Measurements from ENCODE around the gene TPCN2.

TPCN2 gene

GRCh38 chr11:69032833-69033232 lies 15.9 kb upstream of the TPCN2 start:
- 94% methylated on average over 7 of the region's 7 CpGs for WGBS (ENCODE audit: insufficient coverage)
- H3K4me3 ChIP-seq (ENCODE audit: control insufficient read depth in 1 of 7, extremely low read depth in 1 of 7, insufficient read depth in 4 of 7, low read depth in 2 of 7, low read length in 6 of 7) = no peak overlapping the region
- peaks cover 0 to 5% (median 0%) of the 10 kb centered on the region in 5 experiments for H3K27me3 ChIP-seq (replicated peaks in 2 of 5; ENCODE audit: control insufficient read depth in 4 of 5, insufficient read depth in 5 of 5, low read length in 4 of 5)
- CTCF ChIA-PET = interaction anchor here (1.2 kb wide), 2 partner anchors 11 to 12 kb away, joined by 3 to 4 read pairs; no protein-coding TSS in a partner anchor
- H3K27ac ChIP-seq (ENCODE audit: insufficient read depth in 1 of 2, low read depth in 1 of 2, low read length in 2 of 2, poor library complexity in 1 of 2, severe bottlenecking in 2 of 2) = no peak overlapping the region
- no peak for DNase-seq
- no peaks in the 10 kb centered on the region for H3K4me1 ChIP-seq (ENCODE audit: control extremely low read depth in 1 of 4, control insufficient read depth in 4 of 4, insufficient read depth in 4 of 4, low read length in 3 of 4)
- POLR2A ChIA-PET = no interaction called here
- no peaks in the 10 kb centered on the region for H3K36me3 ChIP-seq (ENCODE audit: control insufficient read depth in 4 of 4, insufficient read depth in 4 of 4, low read length in 3 of 4)
- no peaks in the 10 kb centered on the region for H3K9me3 ChIP-seq (ENCODE audit: control extremely low read depth in 1 of 5, control insufficient read depth in 4 of 5, insufficient read depth in 2 of 5, low read depth in 1 of 5, low read length in 4 of 5)

- CTCF ChIA-PET = interaction anchor here (1.2 kb wide), 2 partner anchors 11 kb away, joined by 3 to 4 read pairs; no protein-coding TSS in a partner anchor
- Histone ChIP-seq H3K4me3 (ENCODE audit: control insufficient read depth in 1 of 7, extremely low read depth in 1 of 7, insufficient read depth in 4 of 7, low read depth in 2 of 7, low read length in 6 of 7) (no peak overlapping the region), H3K27ac (ENCODE audit: insufficient read depth in 1 of 2, low read depth in 1 of 2, low read length in 2 of 2, poor library complexity in 1 of 2, severe bottlenecking in 2 of 2) (no peak overlapping the region), H3K4me1 (ENCODE audit: control extremely low read depth in 1 of 4, control insufficient read depth in 4 of 4, insufficient read depth in 4 of 4, low read length in 3 of 4) (no peaks in the 10 kb centered on the region), H3K9me3 (ENCODE audit: control extremely low read depth in 1 of 5, control insufficient read depth in 4 of 5, insufficient read depth in 2 of 5, low read depth in 1 of 5, low read length in 4 of 5) (no peaks in the 10 kb centered on the region), H3K36me3 (ENCODE audit: control insufficient read depth in 4 of 4, insufficient read depth in 4 of 4, low read length in 3 of 4) (no peaks in the 10 kb centered on the region), H3K27me3 (replicated peaks in 2 of 5; ENCODE audit: control insufficient read depth in 4 of 5, insufficient read depth in 5 of 5, low read length in 4 of 5) (peaks cover 0 to 5% (median 0%) of the 10 kb centered on the region in 5 experiments)
- POLR2A ChIA-PET = no interaction called here
- WGBS (ENCODE audit: insufficient coverage) = 96% methylated on average over 11 of the region's 11 CpGs
- no peak for DNase-seq
Measured at GRCh38 chr11:69033431-69033830, 15.3 kb upstream of the TPCN2 start.

GRCh38 chr11:69034123-69034867 lies 14.4 kb upstream of the TPCN2 start:
- Histone ChIP-seq H3K4me1 (ENCODE audit: control extremely low read depth in 1 of 4, control insufficient read depth in 4 of 4, insufficient read depth in 4 of 4, low read length in 3 of 4) (peaks cover 0 to 4% (median under 1%) of the 10 kb centered on the region in 4 experiments), H3K9me3 (ENCODE audit: control extremely low read depth in 1 of 5, control insufficient read depth in 4 of 5, insufficient read depth in 2 of 5, low read depth in 1 of 5, low read length in 4 of 5) (no peaks in the 10 kb centered on the region), H3K27ac (ENCODE audit: insufficient read depth in 1 of 2, low read depth in 1 of 2, low read length in 2 of 2, poor library complexity in 1 of 2, severe bottlenecking in 2 of 2) (no peak overlapping the region), H3K27me3 (replicated peaks in 2 of 5; ENCODE audit: control insufficient read depth in 4 of 5, insufficient read depth in 5 of 5, low read length in 4 of 5) (peaks cover 0 to 5% (median 0%) of the 10 kb centered on the region in 5 experiments), H3K36me3 (ENCODE audit: control insufficient read depth in 4 of 4, insufficient read depth in 4 of 4, low read length in 3 of 4) (no peaks in the 10 kb centered on the region), H3K4me3 (ENCODE audit: control insufficient read depth in 1 of 7, extremely low read depth in 1 of 7, insufficient read depth in 4 of 7, low read depth in 2 of 7, low read length in 6 of 7) (no peak overlapping the region)
- POLR2A ChIA-PET = no interaction called here
- DNase-seq = no peak
- 92% methylated on average over 18 of the region's 22 CpGs for WGBS (ENCODE audit: insufficient coverage)
- CTCF ChIA-PET = interaction anchor here (1.2 to 1.4 kb wide), 2 partner anchors 12 to 13 kb away, joined by 3 read pairs; no protein-coding TSS in a partner anchor

- no peak overlapping the region for H3K4me3 ChIP-seq (ENCODE audit: control insufficient read depth in 1 of 7, extremely low read depth in 1 of 7, insufficient read depth in 4 of 7, low read depth in 2 of 7, low read length in 6 of 7)
- ChIA-PET CTCF (interaction anchor here (1.4 kb wide), 1 partner anchor 12 kb away, joined by 3 read pairs; no protein-coding TSS in a partner anchor), POLR2A (no interaction called here)
- H3K4me1 ChIP-seq (ENCODE audit: control extremely low read depth in 1 of 4, control insufficient read depth in 4 of 4, insufficient read depth in 4 of 4, low read length in 3 of 4) = peaks cover 0 to 4% (median under 1%) of the 10 kb centered on the region in 4 experiments
- no peak for DNase-seq
- no peaks in the 10 kb centered on the region for H3K36me3 ChIP-seq (ENCODE audit: control insufficient read depth in 4 of 4, insufficient read depth in 4 of 4, low read length in 3 of 4)
- peaks cover 0 to 5% (median 0%) of the 10 kb centered on the region in 5 experiments for H3K27me3 ChIP-seq (replicated peaks in 2 of 5; ENCODE audit: control insufficient read depth in 4 of 5, insufficient read depth in 5 of 5, low read length in 4 of 5)
- no peak overlapping the region for H3K27ac ChIP-seq (ENCODE audit: insufficient read depth in 1 of 2, low read depth in 1 of 2, low read length in 2 of 2, poor library complexity in 1 of 2, severe bottlenecking in 2 of 2)
- no peaks in the 10 kb centered on the region for H3K9me3 ChIP-seq (ENCODE audit: control extremely low read depth in 1 of 5, control insufficient read depth in 4 of 5, insufficient read depth in 2 of 5, low read depth in 1 of 5, low read length in 4 of 5)
- WGBS (ENCODE audit: insufficient coverage) = 93% methylated on average over 18 of the region's 21 CpGs
Measured at GRCh38 chr11:69035150-69035945, 13.4 kb upstream of the TPCN2 start.

GRCh38 chr11:69035946-69036340 lies 12.8 kb upstream of the TPCN2 start:
- CTCF ChIA-PET = no interaction called here

GRCh38 chr11:69037074-69037473 lies 11.7 kb upstream of the TPCN2 start:
- peaks cover 0 to under 1% (median 0%) of the 10 kb centered on the region in 5 experiments for H3K27me3 ChIP-seq (replicated peaks in 2 of 5; ENCODE audit: control insufficient read depth in 4 of 5, insufficient read depth in 5 of 5, low read length in 4 of 5)
- CTCF ChIA-PET = no interaction called here

More at GRCh38 chr11:69035946-69036340, 12.8 kb upstream of the TPCN2 start:
- Histone ChIP-seq H3K36me3 (ENCODE audit: control insufficient read depth in 4 of 4, insufficient read depth in 4 of 4, low read length in 3 of 4) (no peaks in the 10 kb centered on the region), H3K9me3 (ENCODE audit: control extremely low read depth in 1 of 5, control insufficient read depth in 4 of 5, insufficient read depth in 2 of 5, low read depth in 1 of 5, low read length in 4 of 5) (no peaks in the 10 kb centered on the region), H3K4me1 (ENCODE audit: control extremely low read depth in 1 of 4, control insufficient read depth in 4 of 4, insufficient read depth in 4 of 4, low read length in 3 of 4) (peaks cover 0 to 4% (median under 1%) of the 10 kb centered on the region in 4 experiments), H3K27me3 (replicated peaks in 2 of 5; ENCODE audit: control insufficient read depth in 4 of 5, insufficient read depth in 5 of 5, low read length in 4 of 5) (peaks cover 0 to 5% (median 0%) of the 10 kb centered on the region in 5 experiments), H3K4me3 (ENCODE audit: control insufficient read depth in 1 of 7, extremely low read depth in 1 of 7, insufficient read depth in 4 of 7, low read depth in 2 of 7, low read length in 6 of 7) (no peak overlapping the region), H3K27ac (ENCODE audit: insufficient read depth in 1 of 2, low read depth in 1 of 2, low read length in 2 of 2, poor library complexity in 1 of 2, severe bottlenecking in 2 of 2) (no peak overlapping the region)
- DNase-seq = no peak
- 94% methylated on average over 9 of the region's 11 CpGs for WGBS (ENCODE audit: insufficient coverage)
- POLR2A ChIA-PET = no interaction called here

More at GRCh38 chr11:69037074-69037473, 11.7 kb upstream of the TPCN2 start:
- no peak for DNase-seq
- peaks cover 0 to 4% (median under 1%) of the 10 kb centered on the region in 4 experiments for H3K4me1 ChIP-seq (ENCODE audit: control extremely low read depth in 1 of 4, control insufficient read depth in 4 of 4, insufficient read depth in 4 of 4, low read length in 3 of 4)
- H3K36me3 ChIP-seq (ENCODE audit: control insufficient read depth in 4 of 4, insufficient read depth in 4 of 4, low read length in 3 of 4) = no peaks in the 10 kb centered on the region
- no peaks in the 10 kb centered on the region for H3K9me3 ChIP-seq (ENCODE audit: control extremely low read depth in 1 of 5, control insufficient read depth in 4 of 5, insufficient read depth in 2 of 5, low read depth in 1 of 5, low read length in 4 of 5)
- H3K27ac ChIP-seq (ENCODE audit: insufficient read depth in 1 of 2, low read depth in 1 of 2, low read length in 2 of 2, poor library complexity in 1 of 2, severe bottlenecking in 2 of 2) = no peak overlapping the region
- POLR2A ChIA-PET = interaction anchor here (0.6 kb wide), 1 partner anchor 18 kb away, joined by 5 read pairs; no protein-coding TSS in a partner anchor
- 98% methylated on average over 16 of the region's 18 CpGs for WGBS (ENCODE audit: insufficient coverage)
- H3K4me3 ChIP-seq (ENCODE audit: control insufficient read depth in 1 of 7, extremely low read depth in 1 of 7, insufficient read depth in 4 of 7, low read depth in 2 of 7, low read length in 6 of 7) = no peak overlapping the region
